Measurements from ENCODE around the gene KLHL29.

The KLHL29 gene

GRCh38 chr2:23454501-23455120 lies 69.6 kb downstream of the KLHL29 start:
- Histone ChIP-seq H3K9me3 (ENCODE audit: control insufficient read depth in 1 of 2, low read length in 2 of 2) (no peaks in the 10 kb centered on the region), H3K36me3 (ENCODE audit: control insufficient read depth in 1 of 2, insufficient read depth in 2 of 2, low read length in 2 of 2) (no peaks in the 10 kb centered on the region), H3K4me3 (ENCODE audit: low read depth in 1 of 2, low read length in 2 of 2) (no peak overlapping the region), H3K4me1 (ENCODE audit: control insufficient read depth in 1 of 2, insufficient read depth in 2 of 2, low read length in 2 of 2) (peaks cover 0 to 3% of the 10 kb centered on the region in 2 donors), H3K27ac (ENCODE audit: low read depth, low read length) (no peak overlapping the region), H3K9ac (ENCODE audit: low read depth in 1 of 2, low read length in 2 of 2) (no peak overlapping the region), H3K27me3 (ENCODE audit: control insufficient read depth in 1 of 2, insufficient read depth in 2 of 2, low read length in 2 of 2) (no peaks in the 10 kb centered on the region)

GRCh38 chr2:23456396-23456795 lies 71.4 kb downstream of the KLHL29 start:
- H3K4me3 ChIP-seq (ENCODE audit: low read depth in 1 of 2, low read length in 2 of 2): no peak overlapping the region
- no peak overlapping the region for H3K27ac ChIP-seq (ENCODE audit: low read depth, low read length)
- H3K4me1 ChIP-seq (ENCODE audit: control insufficient read depth in 1 of 2, insufficient read depth in 2 of 2, low read length in 2 of 2): peaks cover 0 to 3% of the 10 kb centered on the region in 2 donors
- no peaks in the 10 kb centered on the region for H3K36me3 ChIP-seq (ENCODE audit: control insufficient read depth in 1 of 2, insufficient read depth in 2 of 2, low read length in 2 of 2)
- no peak overlapping the region for H3K9ac ChIP-seq (ENCODE audit: low read depth in 1 of 2, low read length in 2 of 2)
- no peaks in the 10 kb centered on the region for H3K9me3 ChIP-seq (ENCODE audit: control insufficient read depth in 1 of 2, low read length in 2 of 2)
- H3K27me3 ChIP-seq (ENCODE audit: control insufficient read depth in 1 of 2, insufficient read depth in 2 of 2, low read length in 2 of 2): no peaks in the 10 kb centered on the region

- Histone ChIP-seq H3K9me3 (ENCODE audit: control insufficient read depth in 1 of 2, low read length in 2 of 2) (no peaks in the 10 kb centered on the region), H3K4me1 (ENCODE audit: control insufficient read depth in 1 of 2, insufficient read depth in 2 of 2, low read length in 2 of 2) (peaks cover 0 to 3% of the 10 kb centered on the region in 2 donors), H3K4me3 (ENCODE audit: low read depth in 1 of 2, low read length in 2 of 2) (no peak overlapping the region), H3K36me3 (ENCODE audit: control insufficient read depth in 1 of 2, insufficient read depth in 2 of 2, low read length in 2 of 2) (no peaks in the 10 kb centered on the region), H3K27me3 (ENCODE audit: control insufficient read depth in 1 of 2, insufficient read depth in 2 of 2, low read length in 2 of 2) (no peaks in the 10 kb centered on the region), H3K27ac (ENCODE audit: low read depth, low read length) (no peak overlapping the region), H3K9ac (ENCODE audit: low read depth in 1 of 2, low read length in 2 of 2) (no peak overlapping the region)
Measured at GRCh38 chr2:23456881-23457760, 72.1 kb downstream of the KLHL29 start.

- H3K27ac ChIP-seq (ENCODE audit: low read depth, low read length): no peak overlapping the region
Measured at GRCh38 chr2:23457990-23458682, 73.2 kb downstream of the KLHL29 start.

GRCh38 chr2:23459032-23459431 lies 74.1 kb downstream of the KLHL29 start:
- H3K27me3 ChIP-seq (ENCODE audit: control insufficient read depth in 1 of 2, insufficient read depth in 2 of 2, low read length in 2 of 2): no peaks in the 10 kb centered on the region
- H3K9ac ChIP-seq (ENCODE audit: low read depth in 1 of 2, low read length in 2 of 2): no peak overlapping the region
- no peak overlapping the region for H3K4me3 ChIP-seq (ENCODE audit: low read depth in 1 of 2, low read length in 2 of 2)
- no peaks in the 10 kb centered on the region for H3K9me3 ChIP-seq (ENCODE audit: control insufficient read depth in 1 of 2, low read length in 2 of 2)
- H3K27ac ChIP-seq (ENCODE audit: low read depth, low read length): no peak overlapping the region
- no peaks in the 10 kb centered on the region for H3K4me1 ChIP-seq (ENCODE audit: control insufficient read depth in 1 of 2, insufficient read depth in 2 of 2, low read length in 2 of 2)
- H3K36me3 ChIP-seq (ENCODE audit: control insufficient read depth in 1 of 2, insufficient read depth in 2 of 2, low read length in 2 of 2): no peaks in the 10 kb centered on the region

More at GRCh38 chr2:23457990-23458682, 73.2 kb downstream of the KLHL29 start:
- no peaks in the 10 kb centered on the region for H3K27me3 ChIP-seq (ENCODE audit: control insufficient read depth in 1 of 2, insufficient read depth in 2 of 2, low read length in 2 of 2)
- no peaks in the 10 kb centered on the region for H3K36me3 ChIP-seq (ENCODE audit: control insufficient read depth in 1 of 2, insufficient read depth in 2 of 2, low read length in 2 of 2)
- peaks cover 0 to 2% of the 10 kb centered on the region in 2 donors for H3K4me1 ChIP-seq (ENCODE audit: control insufficient read depth in 1 of 2, insufficient read depth in 2 of 2, low read length in 2 of 2)
- no peak overlapping the region for H3K4me3 ChIP-seq (ENCODE audit: low read depth in 1 of 2, low read length in 2 of 2)
- no peak overlapping the region for H3K9ac ChIP-seq (ENCODE audit: low read depth in 1 of 2, low read length in 2 of 2)
- no peaks in the 10 kb centered on the region for H3K9me3 ChIP-seq (ENCODE audit: control insufficient read depth in 1 of 2, low read length in 2 of 2)

GRCh38 chr2:23460228-23460627 lies 75.2 kb downstream of the KLHL29 start:
- no peak overlapping the region for H3K9ac ChIP-seq (ENCODE audit: low read depth in 1 of 2, low read length in 2 of 2)
- no peaks in the 10 kb centered on the region for H3K36me3 ChIP-seq (ENCODE audit: control insufficient read depth in 1 of 2, insufficient read depth in 2 of 2, low read length in 2 of 2)
- no peak overlapping the region for H3K27ac ChIP-seq (ENCODE audit: low read depth, low read length)
- no peak overlapping the region for H3K4me3 ChIP-seq (ENCODE audit: low read depth in 1 of 2, low read length in 2 of 2)
- H3K27me3 ChIP-seq (ENCODE audit: control insufficient read depth in 1 of 2, insufficient read depth in 2 of 2, low read length in 2 of 2): no peaks in the 10 kb centered on the region
- H3K4me1 ChIP-seq (ENCODE audit: control insufficient read depth in 1 of 2, insufficient read depth in 2 of 2, low read length in 2 of 2): no peaks in the 10 kb centered on the region
- H3K9me3 ChIP-seq (ENCODE audit: control insufficient read depth in 1 of 2, low read length in 2 of 2): no peaks in the 10 kb centered on the region

GRCh38 chr2:23460993-23461392 lies 76.0 kb downstream of the KLHL29 start:
- no peak overlapping the region for H3K9ac ChIP-seq (ENCODE audit: low read depth in 1 of 2, low read length in 2 of 2)
- no peaks in the 10 kb centered on the region for H3K36me3 ChIP-seq (ENCODE audit: control insufficient read depth in 1 of 2, insufficient read depth in 2 of 2, low read length in 2 of 2)
- H3K9me3 ChIP-seq (ENCODE audit: control insufficient read depth in 1 of 2, low read length in 2 of 2): no peaks in the 10 kb centered on the region
- H3K4me3 ChIP-seq (ENCODE audit: low read depth in 1 of 2, low read length in 2 of 2): no peak overlapping the region
- no peaks in the 10 kb centered on the region for H3K4me1 ChIP-seq (ENCODE audit: control insufficient read depth in 1 of 2, insufficient read depth in 2 of 2, low read length in 2 of 2)
- H3K27ac ChIP-seq (ENCODE audit: low read depth, low read length): no peak overlapping the region
- H3K27me3 ChIP-seq (ENCODE audit: control insufficient read depth in 1 of 2, insufficient read depth in 2 of 2, low read length in 2 of 2): no peaks in the 10 kb centered on the region

GRCh38 chr2:23464156-23464555 lies 79.2 kb downstream of the KLHL29 start:
- no peaks in the 10 kb centered on the region for H3K36me3 ChIP-seq (ENCODE audit: control insufficient read depth in 1 of 2, insufficient read depth in 2 of 2, low read length in 2 of 2)
- H3K27ac ChIP-seq (ENCODE audit: low read depth, low read length): no peak overlapping the region
- H3K9me3 ChIP-seq (ENCODE audit: control insufficient read depth in 1 of 2, low read length in 2 of 2): no peaks in the 10 kb centered on the region
- no peak overlapping the region for H3K9ac ChIP-seq (ENCODE audit: low read depth in 1 of 2, low read length in 2 of 2)
- H3K27me3 ChIP-seq (ENCODE audit: control insufficient read depth in 1 of 2, insufficient read depth in 2 of 2, low read length in 2 of 2): no peaks in the 10 kb centered on the region
- H3K4me1 ChIP-seq (ENCODE audit: control insufficient read depth in 1 of 2, insufficient read depth in 2 of 2, low read length in 2 of 2): no peaks in the 10 kb centered on the region
- no peak overlapping the region for H3K4me3 ChIP-seq (ENCODE audit: low read depth in 1 of 2, low read length in 2 of 2)

GRCh38 chr2:23464905-23465537 lies 80.0 kb downstream of the KLHL29 start:
- no peaks in the 10 kb centered on the region for H3K27me3 ChIP-seq (ENCODE audit: control insufficient read depth in 1 of 2, insufficient read depth in 2 of 2, low read length in 2 of 2)
- H3K9me3 ChIP-seq (ENCODE audit: control insufficient read depth in 1 of 2, low read length in 2 of 2): no peaks in the 10 kb centered on the region
- H3K9ac ChIP-seq (ENCODE audit: low read depth in 1 of 2, low read length in 2 of 2): no peak overlapping the region
- no peaks in the 10 kb centered on the region for H3K36me3 ChIP-seq (ENCODE audit: control insufficient read depth in 1 of 2, insufficient read depth in 2 of 2, low read length in 2 of 2)
- H3K4me1 ChIP-seq (ENCODE audit: control insufficient read depth in 1 of 2, insufficient read depth in 2 of 2, low read length in 2 of 2): no peaks in the 10 kb centered on the region
- H3K27ac ChIP-seq (ENCODE audit: low read depth, low read length): no peak overlapping the region
- no peak overlapping the region for H3K4me3 ChIP-seq (ENCODE audit: low read depth in 1 of 2, low read length in 2 of 2)

- H3K4me3 ChIP-seq (ENCODE audit: low read depth in 1 of 2, low read length in 2 of 2): no peak overlapping the region
Measured at GRCh38 chr2:23465936-23466335, 81.0 kb downstream of the KLHL29 start.

More at GRCh38 chr2:23465936-23466335, 81.0 kb downstream of the KLHL29 start:
- H3K27ac ChIP-seq (ENCODE audit: low read depth, low read length): no peak overlapping the region
- no peaks in the 10 kb centered on the region for H3K9me3 ChIP-seq (ENCODE audit: control insufficient read depth in 1 of 2, low read length in 2 of 2)
- H3K36me3 ChIP-seq (ENCODE audit: control insufficient read depth in 1 of 2, insufficient read depth in 2 of 2, low read length in 2 of 2): no peaks in the 10 kb centered on the region
- H3K4me1 ChIP-seq (ENCODE audit: control insufficient read depth in 1 of 2, insufficient read depth in 2 of 2, low read length in 2 of 2): no peaks in the 10 kb centered on the region
- H3K27me3 ChIP-seq (ENCODE audit: control insufficient read depth in 1 of 2, insufficient read depth in 2 of 2, low read length in 2 of 2): no peaks in the 10 kb centered on the region
- no peak overlapping the region for H3K9ac ChIP-seq (ENCODE audit: low read depth in 1 of 2, low read length in 2 of 2)
